B cell (primary cell): ENCODE data around the gene TTC13. TPM values are rescaled to one million over a fixed set of nuclear protein-coding genes. Genes with fewer than 3 reads are reported as not detected.

Experiments used
- ATAC-seq: fragments of 200-7000 bp; cut with Tn5 transposase; one replicate; pipeline ENCODE4 v1.10.0; 2021; ENCODE audit warnings: low read depth, mild to moderate bottlenecking, moderate number of reproducible peaks, moderate library complexity
- CTCF ChIA-PET: fragments of 350-600 bp; sonication (Branson Sonifier 250); formaldehyde crosslinking; loops from one replicate; lab custom pipeline; 2021; ENCODE audit warnings: antibody characterized with exemption, inconsistent platforms; lab: Charles Lee
- POLR2A ChIA-PET: fragments of 350-600 bp; sonication (Branson Sonifier 250); formaldehyde crosslinking; loops from one replicate; lab custom pipeline; 2021; ENCODE audit warnings: antibody characterized with exemption; lab: Charles Lee
- DNase-seq: peaks from one replicate; pipeline ENCODE4 v3.0.0; 2013
- H2AFZ ChIP-seq: 2 replicates; pipeline ENCODE4 v1.6.1; 2012; ENCODE audit warnings: mild to moderate bottlenecking, low read depth, low read length; ENCODE audit not compliant: insufficient read depth, poor library complexity, severe bottlenecking
- H3K27ac ChIP-seq, 2 donors: 1 replicate in 1 of 2; 2 replicates in 1 of 2; pipeline ENCODE4 v1.5.1; 2012 to 2013; ENCODE audit warnings: low read length in 2 of 2, mild to moderate bottlenecking in 2 of 2, moderate library complexity in 1 of 2
- H3K27me3 ChIP-seq, 4 experiments: fragments of 200-600 bp in 1 of 4; sonication (generic) in 1 of 4; replicated peaks in 1 of 4; 1 replicate in 2 of 4; 2 replicates in 2 of 4; pipeline versions ENCODE4 v1.6.1 to v1.7.0; 2013 to 2016; ENCODE audit warnings: low read length in 3 of 4, mild to moderate bottlenecking in 2 of 4, mixed read lengths in 1 of 4, moderate library complexity in 1 of 4; ENCODE audit not compliant: insufficient read depth in 4 of 4, control insufficient read depth in 3 of 4; ENCODE audit errors: control extremely low read depth in 1 of 4
- H3K36me3 ChIP-seq, 2 experiments: replicated peaks in 1 of 2; 1 replicate in 1 of 2; 2 replicates in 1 of 2; pipeline versions ENCODE4 v1.6.1 to v1.7.1; 2013; ENCODE audit warnings: low read length in 1 of 2; ENCODE audit not compliant: insufficient read depth in 2 of 2, control insufficient read depth in 1 of 2; ENCODE audit errors: control extremely low read depth in 1 of 2, extremely low read depth in 1 of 2
- H3K4me1 ChIP-seq, 2 donors: fragments of 200-600 bp in 1 of 2; sonication (generic) in 1 of 2; 1 replicate in 1 of 2; 2 replicates in 1 of 2; pipeline versions ENCODE4 v1.5.1 to v1.6.1; 2013 to 2017; ENCODE audit warnings: low read length in 2 of 2; ENCODE audit not compliant: control insufficient read depth in 2 of 2, insufficient read depth in 2 of 2
- H3K4me2 ChIP-seq: replicated peaks from 2 replicates; pipeline ENCODE3; 2012; ENCODE audit warnings: mild to moderate bottlenecking, low read depth, low read length; ENCODE audit not compliant: poor library complexity, severe bottlenecking
- H3K4me3 ChIP-seq, 5 experiments: fragments of 200-600 bp in 1 of 5; sonication (generic) in 1 of 5; 1 replicate in 3 of 5; 2 replicates in 2 of 5; pipeline versions ENCODE4 v1.5.1 to v1.7.0; 2011 to 2016; ENCODE audit warnings: low read length in 4 of 5, mild to moderate bottlenecking in 4 of 5, low read depth in 2 of 5, control low read depth in 1 of 5, moderate library complexity in 1 of 5; ENCODE audit not compliant: insufficient read depth in 1 of 5; ENCODE audit errors: control extremely low read depth in 1 of 5, extremely low read depth in 1 of 5
- H3K79me2 ChIP-seq: fragments of 200-600 bp; sonication (generic); one replicate; pipeline ENCODE4 v1.6.0; 2016; ENCODE audit warnings: low read length; ENCODE audit not compliant: control insufficient read depth, insufficient read depth
- H3K9ac ChIP-seq: fragments of 200-600 bp; sonication (generic); 2 replicates; pipeline ENCODE4 v1.6.1; 2017; ENCODE audit warnings: mild to moderate bottlenecking, low read length, moderate library complexity
- H3K9me3 ChIP-seq, 3 donors: one replicate each; pipeline versions ENCODE4 v1.6.1 to v1.7.1; 2013; ENCODE audit warnings: low read length in 2 of 3; ENCODE audit not compliant: control insufficient read depth in 2 of 3, insufficient read depth in 1 of 3; ENCODE audit errors: control extremely low read depth in 1 of 3
- H4K20me1 ChIP-seq: 2 replicates; pipeline ENCODE4 v1.6.0; 2012; ENCODE audit warnings: mild to moderate bottlenecking, low read length; ENCODE audit not compliant: insufficient read depth, control insufficient read depth, poor library complexity, severe bottlenecking
- H3K27ac Mint-ChIP-seq: one replicate; pipeline ENCODE4 v1.8.0; 2021; ENCODE audit warnings: mixed read lengths
- H3K27me3 Mint-ChIP-seq: one replicate; pipeline ENCODE4 v1.8.0; 2021; ENCODE audit warnings: mixed read lengths
- H3K4me1 Mint-ChIP-seq: one replicate; pipeline ENCODE4 v1.8.0; 2021; ENCODE audit warnings: mixed read lengths
- H3K4me3 Mint-ChIP-seq: one replicate; pipeline ENCODE4 v1.8.0; 2021; ENCODE audit warnings: mixed read lengths
- H3K9me3 Mint-ChIP-seq: one replicate; pipeline ENCODE4 v1.8.0; 2022; ENCODE audit warnings: mixed read lengths; ENCODE audit not compliant: insufficient read depth
- CTCF ChIP-seq: fragments of 200-600 bp; IDR thresholded peaks from one replicate; pipeline ENCODE4 v1.8.0; 2022; ENCODE audit warnings: antibody characterized with exemption, mild to moderate bottlenecking
- EZH2 ChIP-seq: IDR thresholded peaks from 2 replicates; pipeline ENCODE4 v1.6.1; 2012; ENCODE audit warnings: borderline replicate concordance, low read depth, mild to moderate bottlenecking, moderate library complexity, low read length; ENCODE audit not compliant: insufficient read depth, poor library complexity, severe bottlenecking
- WGBS: methylation state at CpG from one replicate; pipeline ENCODE4 v1.1.5; 2013; ENCODE audit warnings: missing lambda C conversion rate; ENCODE audit not compliant: insufficient coverage; 5-methylcytosine and 5-hydroxymethylcytosine counted together
- intact Hi-C: fragments of 100-400 bp; cut with micrococcal nuclease; formaldehyde crosslinking; loops from one replicate; pipeline ENCODE4 v1.10.0; 2022
- polyA plus RNA-seq: library from polyadenylated mRNA; depleted of rRNA; stranded (reverse); fragments of >200 nt; gene quantifications from 2 replicates; pipeline ENCODE4 v1.2.3, GENCODE V29; 2012
- total RNA-seq, 2 donors: library from RNA; stranded (reverse); fragments of 120-200 nt in 1 of 2; gene quantifications; 1 replicate in 1 of 2; 2 replicates in 1 of 2; pipeline versions ENCODE4 v1.2.3 to v1.2.4, GENCODE V29; 2013 to 2022

Gene TTC13
- total and polyA plus RNA-seq, 2 donors (not counting 1 experiment from before 2014, with no cell fraction given) = 33.9 to 55.0 TPM

DNA sequence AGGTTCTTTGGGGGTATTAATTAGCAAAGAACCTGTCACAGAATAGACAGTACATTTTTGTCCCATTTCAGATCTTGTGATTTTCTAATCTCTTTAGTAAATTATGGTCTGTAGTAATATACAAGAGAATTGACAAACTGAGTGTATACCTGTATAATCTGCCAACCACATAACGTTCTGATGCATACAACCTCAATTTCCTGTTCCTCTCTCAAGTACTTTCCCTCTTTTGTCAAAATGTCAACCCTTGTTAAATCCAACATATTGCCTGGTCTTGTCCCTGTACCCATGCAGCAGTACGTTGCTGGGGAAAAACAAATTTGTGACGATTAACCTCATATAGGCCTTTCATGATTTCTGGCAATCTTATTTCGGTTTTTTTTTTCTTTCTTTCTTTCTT, 1.3 kb upstream of the TTC13 start:
- no peak overlapping the region for H3K27ac Mint-ChIP-seq
- H3K4me1 ChIP-seq = peaks cover 29 to 36% of the 10 kb centered on the region in 2 donors
- H3K79me2 ChIP-seq = peaks cover 65% of the 10 kb centered on the region
- CTCF ChIA-PET = interaction anchor here (1.2 to 2.4 kb wide), 8 partner anchors 12 to 73 kb away, joined by 3 to 14 read pairs (median 6); no protein-coding TSS in a partner anchor
- H3K9ac ChIP-seq = peak overlapping the region; percentile 70
- TF ChIP-seq EZH2 = no peak
- no peak for TF ChIP-seq CTCF
- no peaks in the 10 kb centered on the region for H4K20me1 ChIP-seq
- DNase-seq (no peak), ATAC-seq (no peak)
- no peaks in the 10 kb centered on the region for H3K9me3 Mint-ChIP-seq
- H3K4me2 ChIP-seq = peak overlapping the region; percentile 79
- H3K9me3 ChIP-seq = no peaks in the 10 kb centered on the region
- no CpG with 5 or more reads among the region's 4 CpGs for WGBS
- POLR2A ChIA-PET = interaction anchor here (0.7 kb wide), 1 partner anchor 231 kb away, joined by 5 read pairs; no protein-coding TSS in a partner anchor
- H3K4me3 ChIP-seq = peak overlapping the region in 3 of 5 experiments; percentile 64 to 91 (median 72)
- peak overlapping the region; percentile 40 to 77 for H3K27ac ChIP-seq
- intact Hi-C loops = loop anchor here (1.0 to 5.0 kb wide), 10 partner anchors 38 to 1638 kb away; partner anchors contain the start of genes ABCB10, C1orf198, CCSAP and FAM89A
- no peaks in the 10 kb centered on the region for H3K27me3 ChIP-seq
- peaks cover 0 to 9% of the 10 kb centered on the region in 2 experiments for H3K36me3 ChIP-seq
- H2AFZ ChIP-seq = peak overlapping the region; percentile 4
- H3K4me3 Mint-ChIP-seq = no peak overlapping the region
- H3K27me3 Mint-ChIP-seq = no peaks in the 10 kb centered on the region
- H3K4me1 Mint-ChIP-seq = peaks cover 42% of the 10 kb centered on the region

- peaks cover 41% of the 10 kb centered on the region for H3K4me1 Mint-ChIP-seq
- no peak overlapping the region for H3K27ac Mint-ChIP-seq
- H3K27me3 Mint-ChIP-seq = no peaks in the 10 kb centered on the region
- ChIA-PET POLR2A (interaction anchor here (0.7 kb wide), 1 partner anchor 231 kb away, joined by 5 read pairs; no protein-coding TSS in a partner anchor), CTCF (interaction anchor here (1.1 to 2.4 kb wide), 16 partner anchors 12 to 549 kb away, joined by 3 to 14 read pairs (median 4); partner anchors contain the start of gene TSNAX)
- H2AFZ ChIP-seq = peak overlapping the region; percentile 86
- no peak overlapping the region for H3K4me3 Mint-ChIP-seq
- H3K4me2 ChIP-seq = peak overlapping the region; percentile 79
- no peaks in the 10 kb centered on the region for H3K27me3 ChIP-seq
- peaks cover 71% of the 10 kb centered on the region for H3K79me2 ChIP-seq
- no peak for DNase-seq
- TF ChIP-seq EZH2 (no peak), CTCF (no peak)
- intact Hi-C loops = loop anchor here (1.0 to 5.0 kb wide), 10 partner anchors 37 to 1637 kb away; partner anchors contain the start of genes ABCB10, C1orf198, CCSAP and FAM89A
- peaks cover 0 to 9% of the 10 kb centered on the region in 2 experiments for H3K36me3 ChIP-seq
- ATAC-seq = no peak
- no peaks in the 10 kb centered on the region for H3K9me3 Mint-ChIP-seq
- H3K9ac ChIP-seq = peak overlapping the region; percentile 70
- no peaks in the 10 kb centered on the region for H4K20me1 ChIP-seq
- peak overlapping the region; percentile 40 to 77 for H3K27ac ChIP-seq
- H3K4me1 ChIP-seq = peaks cover 29 to 37% of the 10 kb centered on the region in 2 donors
- H3K9me3 ChIP-seq = no peaks in the 10 kb centered on the region
- peak overlapping the region; percentile 64 to 91 (median 68) for H3K4me3 ChIP-seq
- WGBS = 0% methylated on average over 4 of the region's 12 CpGs
Observed at GRCh38 chr1:230979389-230979716, 692 bp upstream of the TTC13 start.
